HepG2 (cell line): Measurements from ENCODE around the gene VAMP8. TPM values are rescaled to one million over a fixed set of nuclear protein-coding genes. Genes with fewer than 3 reads are reported as not detected.
A peak's percentile ranks its signal among the peaks of the same experiment; 100 is the strongest.

Experiments used
- ATF7-NPFF ChIP-seq: sonication (generic); formaldehyde crosslinking; IDR thresholded peaks from 2 replicates; pipeline ENCODE4 v1.8.1; 2023; ENCODE audit warnings: mild to moderate bottlenecking, low read depth, missing genetic modification reagents, moderate library complexity
- BCL6 ChIP-seq: IDR thresholded peaks from 2 replicates; pipeline ENCODE4 v1.6.1; 2016; ENCODE audit warnings: missing genetic modification reagents, missing compliant biosample characterization
- CBX5 ChIP-seq: sonication (generic); formaldehyde crosslinking; IDR thresholded peaks from 2 replicates; pipeline ENCODE4 v1.4.0; 2020; ENCODE audit warnings: missing genetic modification reagents, borderline replicate concordance
- EEA1 ChIP-seq: sonication (generic); formaldehyde crosslinking; IDR thresholded peaks from 2 replicates; pipeline ENCODE4 v1.5.1; 2020; ENCODE audit warnings: mild to moderate bottlenecking, missing genetic modification reagents, borderline replicate concordance
- HNRNPH1 ChIP-seq: fragments of 200-400 bp; formaldehyde crosslinking; optimal IDR thresholded peaks from 2 replicates; pipeline ENCODE3; 2017; ENCODE audit warnings: mild to moderate bottlenecking, low read depth, low read length
- HNRNPLL ChIP-seq: fragments of 200-400 bp; formaldehyde crosslinking; IDR thresholded peaks from 2 replicates; pipeline ENCODE4 v1.6.1; 2017; ENCODE audit warnings: mild to moderate bottlenecking, low read depth, low read length; ENCODE audit not compliant: poor library complexity, severe bottlenecking
- MTF1 ChIP-seq: sonication (generic); formaldehyde crosslinking; IDR thresholded peaks from 2 replicates; pipeline ENCODE4 v1.5.0; 2020; ENCODE audit warnings: missing genetic modification reagents
- RBFOX2 ChIP-seq: fragments of 200-400 bp; formaldehyde crosslinking; IDR thresholded peaks from 2 replicates; pipeline ENCODE4 v1.6.1; 2017; ENCODE audit warnings: low read depth, mild to moderate bottlenecking, low read length
- SATB2 ChIP-seq: sonication (generic); formaldehyde crosslinking; IDR thresholded peaks from 2 replicates; pipeline ENCODE4 v1.5.0; 2020; ENCODE audit warnings: missing genetic modification reagents
- TARDBP ChIP-seq: sonication (generic); formaldehyde crosslinking; IDR thresholded peaks from 2 replicates; pipeline ENCODE4 v1.8.0; 2022; ENCODE audit warnings: mild to moderate bottlenecking, missing genetic modification reagents
- ZFP62 ChIP-seq: sonication (generic); formaldehyde crosslinking; IDR thresholded peaks from 2 replicates; pipeline ENCODE4 v1.4.0; 2020; ENCODE audit warnings: missing genetic modification reagents
- ZNF282 ChIP-seq: fragments of 450-650 bp; IDR thresholded peaks from 2 replicates; pipeline ENCODE4 v1.6.1; 2018; ENCODE audit not compliant: partially characterized antibody
- ZNF292 ChIP-seq: sonication (generic); formaldehyde crosslinking; IDR thresholded peaks from 2 replicates; pipeline ENCODE4 v1.8.1; 2022; ENCODE audit warnings: mild to moderate bottlenecking, low read depth, missing genetic modification reagents, borderline replicate concordance
- ZNF30 ChIP-seq: sonication (generic); formaldehyde crosslinking; IDR thresholded peaks from 2 replicates; pipeline ENCODE4 v1.5.0; 2020; ENCODE audit warnings: mild to moderate bottlenecking, missing genetic modification reagents
- ZNF605 ChIP-seq: sonication (generic); formaldehyde crosslinking; IDR thresholded peaks from 2 replicates; pipeline ENCODE4 v1.8.0; 2022; ENCODE audit warnings: mild to moderate bottlenecking, missing genetic modification reagents
- ZSCAN22 ChIP-seq: sonication (generic); formaldehyde crosslinking; IDR thresholded peaks from 2 replicates; pipeline ENCODE4 v1.4.0; 2020; ENCODE audit warnings: mild to moderate bottlenecking, missing genetic modification reagents
- ZSCAN30 ChIP-seq: sonication (generic); formaldehyde crosslinking; IDR thresholded peaks from 2 replicates; pipeline ENCODE4 v1.5.0; 2020; ENCODE audit warnings: mild to moderate bottlenecking, missing genetic modification reagents
- polyA plus RNA-seq, 8 experiments: library from polyadenylated mRNA; depleted of rRNA in 3 of 8; stranded (reverse) in 7 of 8; unstranded in 1 of 8; fragments of >200 nt; fragmentation: Illumina TruSeq in 4 of 8; extraction: Trizol in 4 of 8; gene quantifications; 2 replicates each; pipeline versions ENCODE4 v1.2.1 to v1.2.3, GENCODE V29; 2011 to 2016; ENCODE audit warnings: low read depth in 4 of 8, missing spikeins in 1 of 8, mixed read lengths in 1 of 8; ENCODE audit not compliant: insufficient read depth in 1 of 8
- total RNA-seq, 5 experiments: library from RNA; depleted of rRNA; stranded (reverse); fragments of >200 nt; fragmentation: Illumina TruSeq; extraction: Trizol; gene quantifications; 2 replicates each; pipeline ENCODE4 v1.2.3, GENCODE V29; 2016; ENCODE audit warnings: low read depth in 1 of 5
- TF ChIP-seq, protein P1 (sequence below): sonication (generic); IDR thresholded peaks from 2 replicates; pipeline ENCODE4 v1.6.1; 2016; ENCODE audit warnings: low read depth, borderline replicate concordance
- TF ChIP-seq, protein P2 (sequence below), 2 experiments: sonication (generic) in 1 of 2; formaldehyde crosslinking in 1 of 2; IDR thresholded peaks; 2 replicates each; pipeline versions ENCODE4 v1.4.0 to v1.6.1; 2016 to 2020; ENCODE audit warnings: borderline replicate concordance in 1 of 2, low read depth in 1 of 2, mild to moderate bottlenecking in 1 of 2, missing genetic modification reagents in 1 of 2
- TF ChIP-seq, protein P3 (sequence below): IDR thresholded peaks from 2 replicates; pipeline ENCODE4 v1.6.1; 2016; ENCODE audit warnings: low read depth, missing genetic modification reagents, missing compliant biosample characterization

Gene VAMP8
- total and polyA plus RNA-seq, 2 of the 13 experiments (the other 11 are each of a cell fraction or from before 2014, with no cell fraction given): 83.3 to 157 TPM

DNA sequence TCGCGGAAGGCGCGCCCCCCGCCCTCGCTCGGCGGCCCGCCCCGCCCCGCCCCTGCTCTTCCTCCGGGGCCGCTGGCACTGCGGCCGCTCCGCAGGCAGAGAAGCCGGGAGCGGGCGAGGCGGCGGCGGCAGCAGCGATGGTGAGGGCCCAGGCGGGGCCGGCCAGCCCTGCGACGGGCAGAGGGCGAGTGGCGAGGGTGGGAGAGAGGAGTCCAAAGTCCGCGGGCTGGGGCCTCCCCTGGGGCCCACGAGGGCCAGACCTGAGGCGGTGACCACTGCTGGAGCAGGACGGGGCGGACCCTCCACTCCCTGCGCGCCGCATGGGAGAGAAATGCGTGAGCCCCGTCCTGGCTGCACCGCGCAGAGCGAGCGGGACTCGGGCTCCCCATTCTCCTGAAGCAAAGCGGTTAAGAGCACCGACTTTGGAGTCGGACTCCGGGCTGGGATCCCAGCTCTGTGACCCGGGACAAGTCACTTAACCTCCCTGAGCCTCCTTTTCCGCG, 7.0 kb downstream of the VAMP8 start, which contains the start of gene VAMP5 (continued):
- TF ChIP-seq ZNF282: no peak
- TF ChIP-seq BCL6 (CRISPR knock-in tag): peak; percentile 68
- TF ChIP-seq ZNF30 (CRISPR knock-in tag): peak; percentile 75; the same call in 1 of the 2 replicates
- 0 out of 2 replicates have a peak, but pooled peaks have one; percentile 38 for TF ChIP-seq TARDBP (CRISPR knock-in tag)
- TF ChIP-seq, protein P1, sequence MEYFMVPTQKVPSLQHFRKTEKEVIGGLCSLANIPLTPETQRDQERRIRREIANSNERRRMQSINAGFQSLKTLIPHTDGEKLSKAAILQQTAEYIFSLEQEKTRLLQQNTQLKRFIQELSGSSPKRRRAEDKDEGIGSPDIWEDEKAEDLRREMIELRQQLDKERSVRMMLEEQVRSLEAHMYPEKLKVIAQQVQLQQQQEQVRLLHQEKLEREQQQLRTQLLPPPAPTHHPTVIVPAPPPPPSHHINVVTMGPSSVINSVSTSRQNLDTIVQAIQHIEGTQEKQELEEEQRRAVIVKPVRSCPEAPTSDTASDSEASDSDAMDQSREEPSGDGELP: peak; percentile 73; the same call in 1 of the 2 replicates
- TF ChIP-seq MTF1 (CRISPR knock-in tag): 0 out of 2 replicates have a peak, but pooled peaks have one; percentile 77
- TF ChIP-seq, protein P2, sequence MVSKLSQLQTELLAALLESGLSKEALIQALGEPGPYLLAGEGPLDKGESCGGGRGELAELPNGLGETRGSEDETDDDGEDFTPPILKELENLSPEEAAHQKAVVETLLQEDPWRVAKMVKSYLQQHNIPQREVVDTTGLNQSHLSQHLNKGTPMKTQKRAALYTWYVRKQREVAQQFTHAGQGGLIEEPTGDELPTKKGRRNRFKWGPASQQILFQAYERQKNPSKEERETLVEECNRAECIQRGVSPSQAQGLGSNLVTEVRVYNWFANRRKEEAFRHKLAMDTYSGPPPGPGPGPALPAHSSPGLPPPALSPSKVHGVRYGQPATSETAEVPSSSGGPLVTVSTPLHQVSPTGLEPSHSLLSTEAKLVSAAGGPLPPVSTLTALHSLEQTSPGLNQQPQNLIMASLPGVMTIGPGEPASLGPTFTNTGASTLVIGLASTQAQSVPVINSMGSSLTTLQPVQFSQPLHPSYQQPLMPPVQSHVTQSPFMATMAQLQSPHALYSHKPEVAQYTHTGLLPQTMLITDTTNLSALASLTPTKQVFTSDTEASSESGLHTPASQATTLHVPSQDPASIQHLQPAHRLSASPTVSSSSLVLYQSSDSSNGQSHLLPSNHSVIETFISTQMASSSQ (IDR thresholded peaks at IDR 0.05; ENCODE audit: low read depth): no peak
- TF ChIP-seq, protein P2 (CRISPR knock-in tag; IDR thresholded peaks at IDR 0.05; ENCODE audit: borderline replicate concordance): peak; percentile 65; the same call in 1 of the 2 replicates
- TF ChIP-seq HNRNPH1: no peak
- TF ChIP-seq ATF7-NPFF: no peak; the same call in 1 of the 2 replicates
- TF ChIP-seq SATB2 (CRISPR knock-in tag): 0 out of 2 replicates have a peak, but pooled peaks have one; percentile 75
- TF ChIP-seq CBX5 (CRISPR knock-in tag): peak; percentile 36; the same call in 1 of the 2 replicates
- no peak for TF ChIP-seq ZSCAN30 (CRISPR knock-in tag)
- TF ChIP-seq ZNF292 (CRISPR knock-in tag): no peak; the same call in 1 of the 2 replicates
- TF ChIP-seq EEA1: peak; percentile 75
- peak; percentile 84 for TF ChIP-seq HNRNPLL
- TF ChIP-seq ZFP62 (CRISPR knock-in tag): no peak
- TF ChIP-seq ZNF605 (CRISPR knock-in tag): no peak
- TF ChIP-seq RBFOX2: peak; percentile 98
- TF ChIP-seq, protein P3, sequence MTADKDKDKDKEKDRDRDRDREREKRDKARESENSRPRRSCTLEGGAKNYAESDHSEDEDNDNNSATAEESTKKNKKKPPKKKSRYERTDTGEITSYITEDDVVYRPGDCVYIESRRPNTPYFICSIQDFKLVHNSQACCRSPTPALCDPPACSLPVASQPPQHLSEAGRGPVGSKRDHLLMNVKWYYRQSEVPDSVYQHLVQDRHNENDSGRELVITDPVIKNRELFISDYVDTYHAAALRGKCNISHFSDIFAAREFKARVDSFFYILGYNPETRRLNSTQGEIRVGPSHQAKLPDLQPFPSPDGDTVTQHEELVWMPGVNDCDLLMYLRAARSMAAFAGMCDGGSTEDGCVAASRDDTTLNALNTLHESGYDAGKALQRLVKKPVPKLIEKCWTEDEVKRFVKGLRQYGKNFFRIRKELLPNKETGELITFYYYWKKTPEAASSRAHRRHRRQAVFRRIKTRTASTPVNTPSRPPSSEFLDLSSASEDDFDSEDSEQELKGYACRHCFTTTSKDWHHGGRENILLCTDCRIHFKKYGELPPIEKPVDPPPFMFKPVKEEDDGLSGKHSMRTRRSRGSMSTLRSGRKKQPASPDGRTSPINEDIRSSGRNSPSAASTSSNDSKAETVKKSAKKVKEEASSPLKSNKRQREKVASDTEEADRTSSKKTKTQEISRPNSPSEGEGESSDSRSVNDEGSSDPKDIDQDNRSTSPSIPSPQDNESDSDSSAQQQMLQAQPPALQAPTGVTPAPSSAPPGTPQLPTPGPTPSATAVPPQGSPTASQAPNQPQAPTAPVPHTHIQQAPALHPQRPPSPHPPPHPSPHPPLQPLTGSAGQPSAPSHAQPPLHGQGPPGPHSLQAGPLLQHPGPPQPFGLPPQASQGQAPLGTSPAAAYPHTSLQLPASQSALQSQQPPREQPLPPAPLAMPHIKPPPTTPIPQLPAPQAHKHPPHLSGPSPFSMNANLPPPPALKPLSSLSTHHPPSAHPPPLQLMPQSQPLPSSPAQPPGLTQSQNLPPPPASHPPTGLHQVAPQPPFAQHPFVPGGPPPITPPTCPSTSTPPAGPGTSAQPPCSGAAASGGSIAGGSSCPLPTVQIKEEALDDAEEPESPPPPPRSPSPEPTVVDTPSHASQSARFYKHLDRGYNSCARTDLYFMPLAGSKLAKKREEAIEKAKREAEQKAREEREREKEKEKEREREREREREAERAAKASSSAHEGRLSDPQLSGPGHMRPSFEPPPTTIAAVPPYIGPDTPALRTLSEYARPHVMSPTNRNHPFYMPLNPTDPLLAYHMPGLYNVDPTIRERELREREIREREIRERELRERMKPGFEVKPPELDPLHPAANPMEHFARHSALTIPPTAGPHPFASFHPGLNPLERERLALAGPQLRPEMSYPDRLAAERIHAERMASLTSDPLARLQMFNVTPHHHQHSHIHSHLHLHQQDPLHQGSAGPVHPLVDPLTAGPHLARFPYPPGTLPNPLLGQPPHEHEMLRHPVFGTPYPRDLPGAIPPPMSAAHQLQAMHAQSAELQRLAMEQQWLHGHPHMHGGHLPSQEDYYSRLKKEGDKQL: 0 out of 2 replicates have a peak, but pooled peaks have one; percentile 25
- TF ChIP-seq ZSCAN22: 0 out of 2 replicates have a peak, but pooled peaks have one; percentile 38
